Activated CD4-positive, alpha-beta T cell treated with anti-CD3 and anti-CD28 coated beads, Interleukin-2, amount 10 ng/mL, durations not matched to agents 24 days and 14 days (primary cell): Measurements from ENCODE around the gene GJD2. TPM values are rescaled to one million over a fixed set of nuclear protein-coding genes. Genes with fewer than 3 reads are reported as not detected.

ENCODE experiments used
- DNase-seq: peaks from one replicate; pipeline ENCODE4 v3.0.0; 2022
- H3K27ac Mint-ChIP-seq: one replicate; pipeline ENCODE4 v1.8.0; 2022; ENCODE audit warnings: mild to moderate bottlenecking, mixed read lengths
- H3K27me3 Mint-ChIP-seq: one replicate; pipeline ENCODE4 v1.8.0; 2022; ENCODE audit warnings: mixed read lengths
- H3K36me3 Mint-ChIP-seq: one replicate; pipeline ENCODE4 v1.8.0; 2022; ENCODE audit warnings: low read depth, mild to moderate bottlenecking, mixed read lengths
- H3K4me1 Mint-ChIP-seq: one replicate; pipeline ENCODE4 v1.8.0; 2021; ENCODE audit warnings: mixed read lengths
- H3K4me3 Mint-ChIP-seq: one replicate; pipeline ENCODE4 v1.8.0; 2022; ENCODE audit warnings: mild to moderate bottlenecking, moderate library complexity, mixed read lengths
- H3K9me3 Mint-ChIP-seq: one replicate; pipeline ENCODE4 v1.8.0; 2021; ENCODE audit warnings: mixed read lengths
- intact Hi-C: fragments of 100-400 bp; cut with micrococcal nuclease; formaldehyde crosslinking; loops from one replicate; pipeline ENCODE4 v1.15.1; 2023
- total RNA-seq: library from RNA; stranded (reverse); gene quantifications from 2 replicates; pipeline ENCODE4 v1.2.3, GENCODE V29; 2022

Gene GJD2
- total RNA-seq, 1 donor from 2014 or later = not detected

GRCh38 chr15:34726406-34727100, 28.2 kb downstream of the GJD2 start:
- no peak overlapping the region for H3K27ac Mint-ChIP-seq
- intact Hi-C loops = no loop called here
- no peaks in the 10 kb centered on the region for H3K36me3 Mint-ChIP-seq

GRCh38 chr15:34725556-34725955, 29.2 kb downstream of the GJD2 start:
- no peak overlapping the region for H3K4me3 Mint-ChIP-seq
- intact Hi-C loops = no loop called here
- DNase-seq = no peak
- H3K27me3 Mint-ChIP-seq = peaks cover 40% of the 10 kb centered on the region
- no peak overlapping the region for H3K27ac Mint-ChIP-seq
- no peaks in the 10 kb centered on the region for H3K36me3 Mint-ChIP-seq
- H3K4me1 Mint-ChIP-seq = no peaks in the 10 kb centered on the region
- no peaks in the 10 kb centered on the region for H3K9me3 Mint-ChIP-seq

More at GRCh38 chr15:34726406-34727100, 28.2 kb downstream of the GJD2 start:
- peaks cover 3% of the 10 kb centered on the region for H3K9me3 Mint-ChIP-seq
- H3K27me3 Mint-ChIP-seq = peaks cover 34% of the 10 kb centered on the region
- H3K4me1 Mint-ChIP-seq = no peaks in the 10 kb centered on the region
- DNase-seq = no peak
- H3K4me3 Mint-ChIP-seq = no peak overlapping the region

GRCh38 chr15:34724481-34724880, 30.3 kb downstream of the GJD2 start:
- intact Hi-C loops = no loop called here
- no peaks in the 10 kb centered on the region for H3K9me3 Mint-ChIP-seq
- H3K4me3 Mint-ChIP-seq = no peak overlapping the region
- no peak overlapping the region for H3K27ac Mint-ChIP-seq
- no peaks in the 10 kb centered on the region for H3K4me1 Mint-ChIP-seq
- no peaks in the 10 kb centered on the region for H3K36me3 Mint-ChIP-seq
- H3K27me3 Mint-ChIP-seq = peaks cover 47% of the 10 kb centered on the region
- no peak for DNase-seq

DNA sequence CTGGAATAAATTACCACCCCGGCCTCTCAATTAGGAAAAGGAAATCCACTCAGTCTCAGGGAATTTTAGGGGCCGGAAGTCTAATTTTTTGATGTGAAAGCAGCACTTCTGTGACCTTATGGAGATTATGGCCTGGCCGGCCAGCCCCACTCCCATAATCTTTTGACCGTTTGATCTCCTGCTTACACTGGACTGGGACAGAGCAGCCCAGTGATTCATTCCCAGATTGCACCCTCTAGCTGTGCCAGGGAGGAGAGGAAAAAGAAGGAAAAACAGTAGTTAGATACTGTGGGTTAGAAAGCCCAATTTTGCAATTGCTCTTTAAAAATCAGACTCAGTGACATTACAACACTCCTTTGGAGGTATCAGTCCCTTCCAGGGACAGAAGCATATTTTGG, 32.4 kb downstream of the GJD2 start:
- Mint-ChIP-seq H3K36me3 (no peaks in the 10 kb centered on the region), H3K4me1 (no peaks in the 10 kb centered on the region), H3K27me3 (peaks cover 55% of the 10 kb centered on the region), H3K4me3 (no peak overlapping the region), H3K9me3 (no peaks in the 10 kb centered on the region), H3K27ac (no peak overlapping the region)
- intact Hi-C loops = no loop called here
- no peak for DNase-seq

- H3K27ac Mint-ChIP-seq = no peak overlapping the region
Observed at GRCh38 chr15:34721802-34722438, 32.9 kb downstream of the GJD2 start.

GRCh38 chr15:34721157-34721801, 33.5 kb downstream of the GJD2 start:
- Mint-ChIP-seq H3K4me1 (no peaks in the 10 kb centered on the region), H3K27ac (no peak overlapping the region), H3K27me3 (peaks cover 59% of the 10 kb centered on the region), H3K36me3 (no peaks in the 10 kb centered on the region), H3K4me3 (no peak overlapping the region), H3K9me3 (no peaks in the 10 kb centered on the region)
- no peak for DNase-seq
- intact Hi-C loops = no loop called here

More at GRCh38 chr15:34721802-34722438, 32.9 kb downstream of the GJD2 start:
- intact Hi-C loops = no loop called here
- no peak for DNase-seq
- Mint-ChIP-seq H3K9me3 (no peaks in the 10 kb centered on the region), H3K4me3 (no peak overlapping the region), H3K27me3 (peaks cover 58% of the 10 kb centered on the region), H3K36me3 (no peaks in the 10 kb centered on the region), H3K4me1 (no peaks in the 10 kb centered on the region)

GRCh38 chr15:34719695-34720094, 35.1 kb downstream of the GJD2 start:
- no peak overlapping the region for H3K4me3 Mint-ChIP-seq
- no peak overlapping the region for H3K27ac Mint-ChIP-seq
- H3K9me3 Mint-ChIP-seq = no peaks in the 10 kb centered on the region
- intact Hi-C loops = no loop called here
- no peaks in the 10 kb centered on the region for H3K4me1 Mint-ChIP-seq
- H3K36me3 Mint-ChIP-seq = no peaks in the 10 kb centered on the region
- no peak for DNase-seq
- peaks cover 54% of the 10 kb centered on the region for H3K27me3 Mint-ChIP-seq

- Mint-ChIP-seq H3K4me1 (no peaks in the 10 kb centered on the region), H3K4me3 (no peak overlapping the region), H3K27ac (no peak overlapping the region), H3K36me3 (no peaks in the 10 kb centered on the region), H3K9me3 (no peaks in the 10 kb centered on the region), H3K27me3 (peaks cover 53% of the 10 kb centered on the region)
- no peak for DNase-seq
- intact Hi-C loops = no loop called here
Observed at GRCh38 chr15:34718681-34719665, 35.8 kb downstream of the GJD2 start.

GRCh38 chr15:34717729-34718128, 37.1 kb downstream of the GJD2 start:
- peaks cover 47% of the 10 kb centered on the region for H3K27me3 Mint-ChIP-seq
- no peak for DNase-seq
- H3K9me3 Mint-ChIP-seq = no peaks in the 10 kb centered on the region
- no peak overlapping the region for H3K27ac Mint-ChIP-seq
- H3K4me1 Mint-ChIP-seq = no peaks in the 10 kb centered on the region
- H3K36me3 Mint-ChIP-seq = no peaks in the 10 kb centered on the region
- H3K4me3 Mint-ChIP-seq = no peak overlapping the region
- intact Hi-C loops = no loop called here

GRCh38 chr15:34716111-34716510, 38.7 kb downstream of the GJD2 start:
- intact Hi-C loops = no loop called here

GRCh38 chr15:34714476-34715121, 40.2 kb downstream of the GJD2 start:
- intact Hi-C loops = no loop called here
- H3K4me3 Mint-ChIP-seq = no peak overlapping the region
- no peak overlapping the region for H3K27ac Mint-ChIP-seq
- H3K36me3 Mint-ChIP-seq = no peaks in the 10 kb centered on the region
- peaks cover 37% of the 10 kb centered on the region for H3K27me3 Mint-ChIP-seq
- no peaks in the 10 kb centered on the region for H3K9me3 Mint-ChIP-seq
- no peak for DNase-seq
- H3K4me1 Mint-ChIP-seq = no peaks in the 10 kb centered on the region

More at GRCh38 chr15:34716111-34716510, 38.7 kb downstream of the GJD2 start:
- H3K9me3 Mint-ChIP-seq = no peaks in the 10 kb centered on the region
- peaks cover 44% of the 10 kb centered on the region for H3K27me3 Mint-ChIP-seq
- no peak overlapping the region for H3K4me3 Mint-ChIP-seq
- H3K36me3 Mint-ChIP-seq = no peaks in the 10 kb centered on the region
- DNase-seq = no peak
- no peaks in the 10 kb centered on the region for H3K4me1 Mint-ChIP-seq
- H3K27ac Mint-ChIP-seq = no peak overlapping the region

DNA sequence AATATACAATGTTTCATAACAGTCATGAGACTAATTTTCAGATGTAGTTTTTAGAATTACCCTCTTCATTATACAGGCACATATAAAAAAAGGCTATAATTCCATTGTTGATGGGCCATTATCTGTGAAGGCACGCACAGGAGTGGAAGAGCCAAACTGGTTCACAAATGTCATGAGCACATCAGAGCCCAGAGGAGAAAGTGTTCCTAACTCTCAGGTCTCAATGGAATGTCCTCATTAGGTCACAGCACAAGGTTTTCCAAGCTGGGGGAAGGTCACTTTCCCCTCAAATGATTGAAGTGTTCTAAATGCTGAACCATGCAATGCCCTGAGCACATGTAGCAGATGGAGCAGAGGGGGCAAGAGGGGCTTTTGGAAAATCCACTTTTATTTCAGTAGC, 41.2 kb downstream of the GJD2 start:
- Mint-ChIP-seq H3K27me3 (peaks cover 33% of the 10 kb centered on the region), H3K9me3 (no peaks in the 10 kb centered on the region), H3K4me1 (no peaks in the 10 kb centered on the region), H3K27ac (no peak overlapping the region), H3K36me3 (no peaks in the 10 kb centered on the region), H3K4me3 (no peak overlapping the region)
- intact Hi-C loops = no loop called here
- no peak for DNase-seq

DNA sequence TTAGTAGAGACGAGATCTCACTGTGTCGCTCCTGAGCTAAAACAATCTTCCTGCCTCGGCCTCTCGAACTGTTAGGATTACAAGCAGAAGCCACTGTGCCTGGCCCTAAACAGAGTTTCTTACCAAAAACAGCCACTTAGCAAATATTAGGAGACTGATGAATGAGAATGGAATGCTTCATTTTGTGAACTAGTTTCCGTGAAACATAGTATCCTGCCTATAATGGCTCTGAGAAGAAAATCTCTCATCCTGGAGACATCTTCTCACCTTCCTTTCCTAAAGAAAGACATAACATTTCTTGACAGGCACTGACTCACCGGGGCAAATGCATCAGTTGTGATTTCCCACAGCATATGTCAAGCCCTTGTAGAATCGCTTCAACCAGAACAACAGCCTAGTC, 44.9 kb downstream of the GJD2 start:
- Mint-ChIP-seq H3K27me3 (peaks cover 36% of the 10 kb centered on the region), H3K9me3 (no peaks in the 10 kb centered on the region), H3K4me1 (no peaks in the 10 kb centered on the region), H3K27ac (no peak overlapping the region), H3K4me3 (no peak overlapping the region), H3K36me3 (no peaks in the 10 kb centered on the region)
- intact Hi-C loops = loop anchor here (2.0 kb wide), 1 partner anchor 211 kb away; no protein-coding TSS in a partner anchor
- DNase-seq = no peak
